IPS-15b (cell line): ENCODE results near the gene ITPR2.
"Not testable (repeated sequence)": the region's sequence is repeated elsewhere in the genome, so short reads cannot be mapped to it uniquely, and the experiment has no call there.

ENCODE experiments used
- H3K27me3 ChIP-seq: one replicate; pipeline ENCODE4 v1.6.1; 2013; ENCODE audit warnings: low read length; ENCODE audit not compliant: control insufficient read depth, insufficient read depth
- H3K36me3 ChIP-seq: one replicate; pipeline ENCODE4 v1.6.1; 2013; ENCODE audit warnings: low read length; ENCODE audit not compliant: control insufficient read depth, insufficient read depth
- H3K4me1 ChIP-seq: one replicate; pipeline ENCODE4 v1.6.1; 2013; ENCODE audit warnings: mild to moderate bottlenecking, low read length; ENCODE audit not compliant: control insufficient read depth, insufficient read depth
- H3K4me3 ChIP-seq: one replicate; pipeline ENCODE4 v1.5.1; 2013; ENCODE audit warnings: low read depth, low read length
- H3K9ac ChIP-seq: one replicate; pipeline ENCODE4 v1.6.1; 2013; ENCODE audit warnings: low read depth, mild to moderate bottlenecking, low read length
- H3K9me3 ChIP-seq: one replicate; pipeline ENCODE4 v1.6.1; 2013; ENCODE audit warnings: mild to moderate bottlenecking, low read length; ENCODE audit not compliant: control insufficient read depth, insufficient read depth

ITPR2 gene

GRCh38 chr12:26651036-26651435, 182.0 kb downstream of the ITPR2 start:
- Histone ChIP-seq H3K36me3 (no peaks in the 10 kb centered on the region), H3K27me3 (no peaks in the 10 kb centered on the region), H3K9ac (no peak overlapping the region), H3K9me3 (no peaks in the 10 kb centered on the region), H3K4me1 (peaks cover 2% of the 10 kb centered on the region), H3K4me3 (no peak overlapping the region)

GRCh38 chr12:26648999-26649398, 184.0 kb downstream of the ITPR2 start:
- no peaks in the 10 kb centered on the region for H3K36me3 ChIP-seq
- H3K4me1 ChIP-seq, result peaks cover 4% of the 10 kb centered on the region
- H3K27me3 ChIP-seq, result no peaks in the 10 kb centered on the region
- no peak overlapping the region for H3K4me3 ChIP-seq
- no peak overlapping the region for H3K9ac ChIP-seq
- peaks cover 4% of the 10 kb centered on the region for H3K9me3 ChIP-seq

DNA sequence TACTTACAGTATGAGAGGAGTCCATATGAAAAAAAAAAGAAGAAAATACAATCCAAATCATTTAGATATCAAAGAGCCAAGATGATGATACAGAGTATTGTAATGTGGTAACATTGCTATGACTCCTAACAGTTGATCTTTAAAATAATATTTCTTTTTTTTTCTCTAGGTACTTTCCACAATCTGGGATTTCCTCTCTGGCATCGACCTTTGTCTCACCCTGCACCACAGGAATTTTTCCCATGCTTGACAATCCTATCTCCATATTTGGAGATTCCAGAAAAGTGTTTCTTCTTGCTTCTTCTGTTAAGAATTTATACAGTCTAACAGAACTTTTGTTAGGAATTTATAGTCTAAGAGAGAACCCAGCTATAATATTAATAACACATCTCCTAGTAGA, 184.4 kb downstream of the ITPR2 start:
- H3K36me3 ChIP-seq, result no peaks in the 10 kb centered on the region
- H3K27me3 ChIP-seq, result no peaks in the 10 kb centered on the region
- peaks cover 8% of the 10 kb centered on the region for H3K4me1 ChIP-seq
- H3K9me3 ChIP-seq, result peaks cover 4% of the 10 kb centered on the region
- H3K9ac ChIP-seq, result no peak overlapping the region
- H3K4me3 ChIP-seq, result no peak overlapping the region

DNA sequence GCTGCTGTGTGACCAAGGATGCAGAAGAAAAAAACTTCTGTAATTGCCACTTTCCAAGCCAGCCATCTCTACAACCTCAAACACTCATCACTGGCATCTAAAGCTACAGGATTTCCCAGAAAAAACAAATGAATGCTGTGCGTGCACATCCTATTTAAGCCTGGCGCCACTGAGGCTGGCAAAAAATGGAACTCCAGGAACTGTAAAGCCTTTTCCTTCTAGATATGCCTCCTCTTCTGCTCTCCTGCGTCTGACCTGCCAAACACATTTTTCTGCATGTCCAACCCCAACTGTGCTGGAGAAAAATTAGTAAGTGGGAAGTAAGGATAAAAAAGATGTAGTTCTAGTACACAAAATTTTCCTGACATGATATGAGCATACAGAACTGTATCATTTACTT, 184.9 kb downstream of the ITPR2 start:
- H3K9ac ChIP-seq, result no peak overlapping the region

GRCh38 chr12:26647088-26647487, 185.9 kb downstream of the ITPR2 start:
- no peak overlapping the region for H3K9ac ChIP-seq
- no peak overlapping the region for H3K4me3 ChIP-seq
- H3K36me3 ChIP-seq, result no peaks in the 10 kb centered on the region
- H3K27me3 ChIP-seq, result no peaks in the 10 kb centered on the region
- peaks cover 4% of the 10 kb centered on the region for H3K9me3 ChIP-seq
- peaks cover 12% of the 10 kb centered on the region for H3K4me1 ChIP-seq

More for the DNA sequence above, 184.9 kb downstream of the ITPR2 start:
- Histone ChIP-seq H3K4me3 (no peak overlapping the region), H3K9me3 (peaks cover 4% of the 10 kb centered on the region), H3K36me3 (no peaks in the 10 kb centered on the region), H3K4me1 (peaks cover 12% of the 10 kb centered on the region), H3K27me3 (no peaks in the 10 kb centered on the region)

- Histone ChIP-seq H3K9me3 (peaks cover 4% of the 10 kb centered on the region), H3K9ac (no peak overlapping the region), H3K27me3 (no peaks in the 10 kb centered on the region), H3K4me1 (peaks cover 10% of the 10 kb centered on the region), H3K36me3 (no peaks in the 10 kb centered on the region), H3K4me3 (no peak overlapping the region)
Observed at GRCh38 chr12:26646571-26646970, 186.4 kb downstream of the ITPR2 start.

- not testable (repeated sequence) for H3K9me3 ChIP-seq, H3K4me1 ChIP-seq, H3K4me3 ChIP-seq, H3K9ac ChIP-seq, H3K36me3 ChIP-seq, H3K27me3 ChIP-seq
Observed at GRCh38 chr12:26644376-26644775, 188.6 kb downstream of the ITPR2 start.

DNA sequence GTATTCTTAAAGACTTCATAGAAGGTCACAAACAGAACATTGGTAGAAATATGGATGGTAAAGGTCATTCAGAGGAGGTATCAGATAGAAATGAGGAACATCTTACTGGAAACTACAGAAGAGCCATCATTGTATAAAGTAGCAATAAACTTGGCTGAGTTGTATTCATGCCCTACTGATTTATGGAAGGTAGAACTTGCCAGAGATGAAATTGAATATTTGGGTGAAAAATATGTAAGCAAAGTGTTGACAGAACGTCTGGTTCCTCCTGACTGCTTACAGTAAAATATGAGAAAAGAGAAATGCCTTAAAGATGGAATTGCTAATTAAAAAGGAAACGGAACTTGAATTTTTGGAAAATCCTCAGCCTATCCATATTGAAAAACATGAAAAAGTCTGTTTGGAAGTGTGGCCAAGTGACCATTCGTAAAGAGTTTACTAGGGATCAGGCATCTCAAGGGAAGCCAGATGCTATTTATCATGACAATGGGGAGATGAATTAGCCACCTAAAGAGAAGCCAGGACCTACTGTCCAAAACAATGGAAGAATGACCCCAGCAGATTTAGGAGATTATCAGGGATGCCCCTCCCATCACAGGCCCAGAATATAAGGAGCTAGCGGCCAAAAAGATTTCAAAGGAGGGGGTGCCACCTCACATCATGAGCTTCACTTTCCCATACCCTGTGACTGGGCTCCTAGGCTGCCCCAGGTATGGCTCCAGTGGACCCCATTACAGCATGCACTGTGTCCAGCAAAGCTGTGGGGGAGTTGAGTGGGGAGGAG, 189.3 kb downstream of the ITPR2 start:
- Histone ChIP-seq H3K4me1 (peaks cover 10% of the 10 kb centered on the region), H3K4me3 (no peak overlapping the region), H3K9ac (no peak overlapping the region), H3K9me3 (peaks cover 4% of the 10 kb centered on the region), H3K27me3 (no peaks in the 10 kb centered on the region), H3K36me3 (no peaks in the 10 kb centered on the region)

GRCh38 chr12:26642361-26642760, 190.6 kb downstream of the ITPR2 start:
- Histone ChIP-seq H3K36me3 (no peaks in the 10 kb centered on the region), H3K9ac (no peak overlapping the region), H3K4me3 (no peak overlapping the region), H3K27me3 (no peaks in the 10 kb centered on the region), H3K4me1 (peaks cover 10% of the 10 kb centered on the region), H3K9me3 (peaks cover 4% of the 10 kb centered on the region)

DNA sequence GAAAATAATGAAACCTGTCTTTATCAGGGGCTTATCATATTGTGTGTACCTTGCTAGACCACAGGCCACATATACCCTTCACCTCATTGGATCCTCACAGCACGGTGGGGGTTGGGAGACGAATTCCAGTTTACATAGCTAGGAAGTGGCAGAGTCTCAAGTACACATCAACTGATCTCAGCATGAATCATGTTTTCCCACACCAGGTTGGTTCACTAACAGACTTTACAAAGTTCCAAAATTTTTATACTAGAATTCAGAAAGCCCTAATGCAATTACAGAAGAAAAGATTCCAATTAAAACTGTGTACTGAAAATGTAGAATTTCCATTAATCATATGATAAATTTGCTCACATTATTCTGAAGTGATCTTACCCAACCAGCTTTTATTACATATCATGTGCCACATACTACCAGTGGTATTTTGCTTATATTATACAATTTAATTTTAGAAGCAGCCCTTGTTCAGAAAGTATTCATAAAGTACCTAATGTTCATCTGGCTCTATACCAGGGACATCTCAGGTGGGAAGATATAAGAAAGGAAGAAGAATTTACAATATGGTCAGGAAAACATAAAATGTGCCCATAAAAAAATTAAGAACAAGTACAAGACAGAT, 196.2 kb downstream of the ITPR2 start:
- Histone ChIP-seq H3K4me3 (no peak overlapping the region), H3K9me3 (no peaks in the 10 kb centered on the region), H3K4me1 (peaks cover 4% of the 10 kb centered on the region)

DNA sequence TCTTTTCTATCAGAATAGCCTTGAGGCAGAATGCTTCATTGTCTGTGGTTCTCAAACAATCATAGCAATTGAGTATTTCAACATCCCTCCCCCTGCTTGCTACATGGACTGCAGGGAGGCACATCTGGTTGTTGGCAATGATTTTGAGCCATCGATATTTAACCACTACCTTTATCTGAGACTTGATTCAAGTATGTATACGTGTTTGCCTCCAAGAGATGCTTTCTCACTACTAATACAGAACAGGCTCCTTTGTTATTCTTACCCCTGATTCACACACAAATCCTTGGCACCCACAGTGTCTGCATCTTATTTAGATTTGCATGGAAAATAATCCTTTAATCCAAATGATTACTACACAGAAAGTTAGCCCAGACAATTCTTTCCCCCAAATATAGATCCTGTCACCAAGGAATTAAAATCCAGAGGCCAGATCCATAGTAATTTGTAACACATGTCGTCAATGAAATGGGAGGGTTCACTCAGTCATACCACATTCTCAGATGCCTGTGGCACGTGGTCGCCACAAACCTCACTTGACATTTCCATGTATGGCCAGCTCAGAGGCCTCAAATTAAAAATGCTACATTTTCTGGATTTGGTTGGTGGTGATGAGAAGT, 199.3 kb downstream of the ITPR2 start:
- no peak overlapping the region for H3K4me3 ChIP-seq
- H3K36me3 ChIP-seq, result no peaks in the 10 kb centered on the region
- H3K4me1 ChIP-seq, result peaks cover 4% of the 10 kb centered on the region
- no peaks in the 10 kb centered on the region for H3K9me3 ChIP-seq
- no peak overlapping the region for H3K9ac ChIP-seq
- H3K27me3 ChIP-seq, result no peaks in the 10 kb centered on the region

More for the DNA sequence above, 196.2 kb downstream of the ITPR2 start:
- Histone ChIP-seq H3K9ac (no peak overlapping the region), H3K27me3 (no peaks in the 10 kb centered on the region), H3K36me3 (no peaks in the 10 kb centered on the region)

DNA sequence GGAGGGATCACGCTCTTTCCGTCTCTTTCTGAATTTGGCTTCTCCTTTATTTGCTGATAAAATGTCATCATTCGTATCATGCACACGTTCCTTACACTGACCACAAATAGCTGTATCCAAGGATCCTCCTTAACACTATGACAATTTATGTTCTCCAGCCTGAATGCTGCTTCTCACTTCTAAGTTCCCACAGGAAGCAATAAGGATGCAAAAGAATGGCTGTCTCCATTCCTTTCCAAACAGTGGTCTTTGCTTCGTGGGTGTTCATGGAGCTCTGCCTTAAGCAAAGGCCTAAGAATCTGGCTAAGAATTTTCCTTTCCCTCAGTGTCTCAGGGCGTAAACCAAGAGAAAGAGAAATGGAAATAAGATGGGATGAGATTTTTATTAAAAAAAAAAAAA, 200.2 kb downstream of the ITPR2 start:
- peaks cover 4% of the 10 kb centered on the region for H3K4me1 ChIP-seq
- H3K4me3 ChIP-seq, result no peak overlapping the region
- H3K27me3 ChIP-seq, result no peaks in the 10 kb centered on the region
- H3K9ac ChIP-seq, result no peak overlapping the region
- H3K36me3 ChIP-seq, result no peaks in the 10 kb centered on the region
- H3K9me3 ChIP-seq, result no peaks in the 10 kb centered on the region
